ENCODE data around the gene GZMA. TPM values are rescaled to one million over a fixed set of nuclear protein-coding genes. Genes with fewer than 3 reads are reported as not detected.

The GZMA gene
- total and polyA plus RNA-seq, 4 donors: 0.20 to 0.39 (median 0.24) TPM; not detected in 1

Other genes starting within 250 kb of the GZMA start
- 1 to 10 TPM; 1.6 to 3.9 TPM for gene ESM1, start 117.1 kb upstream of the GZMA start, total RNA-seq
- 1 to 10 TPM; 1.1 to 1.3 TPM for gene ESM1, start 117.1 kb upstream of the GZMA start, polyA plus RNA-seq (ENCODE audit: insufficient read length in 2 of 2)
- under 1 TPM in 1 of 2 donors, not detected in 1; 0.40 TPM for gene GZMK, start 78.4 kb upstream of the GZMA start, total RNA-seq
- gene GZMK, start 78.4 kb upstream of the GZMA start, polyA plus RNA-seq (ENCODE audit: insufficient read length in 2 of 2): not detected
- gene GPX8, start 57.5 kb downstream of the GZMA start, total RNA-seq: 10 to 100 TPM; 39.4 to 69.8 TPM
- gene GPX8, start 57.5 kb downstream of the GZMA start, polyA plus RNA-seq (ENCODE audit: insufficient read length in 2 of 2): 10 to 100 TPM; 14.4 to 22.2 TPM
- 1 to 10 TPM in 1 of 2 donors, under 1 TPM in 1; 0.30 to 1.9 TPM for gene CDC20B, start 70.5 kb downstream of the GZMA start, total RNA-seq
- gene CDC20B, start 70.5 kb downstream of the GZMA start, polyA plus RNA-seq (ENCODE audit: insufficient read length in 2 of 2): under 1 TPM; 0.17 to 0.41 TPM
- gene MCIDAS, start 124.7 kb downstream of the GZMA start, total RNA-seq: under 1 TPM in 1 of 2 donors, not detected in 1; 0.28 TPM
- gene MCIDAS, start 124.7 kb downstream of the GZMA start, polyA plus RNA-seq (ENCODE audit: insufficient read length in 2 of 2): not detected
- gene CCNO, start 131.0 kb downstream of the GZMA start, total RNA-seq: 1 to 10 TPM in 1 of 2 donors, under 1 TPM in 1; 0.20 to 2.3 TPM
- under 1 TPM; 0.35 to 0.50 TPM for gene CCNO, start 131.0 kb downstream of the GZMA start, polyA plus RNA-seq (ENCODE audit: insufficient read length in 2 of 2)
- 10 to 100 TPM; 28.5 to 43.3 TPM for gene DHX29, start 205.0 kb downstream of the GZMA start, total RNA-seq
- 10 to 100 TPM; 22.3 to 28.1 TPM for gene DHX29, start 205.0 kb downstream of the GZMA start, polyA plus RNA-seq (ENCODE audit: insufficient read length in 2 of 2)
- gene MTREX, start 205.3 kb downstream of the GZMA start, total RNA-seq: 10 to 100 TPM; 76.9 to 92.6 TPM
- 10 to 100 TPM; 58.9 to 65.6 TPM for gene MTREX, start 205.3 kb downstream of the GZMA start, polyA plus RNA-seq (ENCODE audit: insufficient read length in 2 of 2)